HFFc6 (cell line): ENCODE data around the gene ABHD17C. TPM values are rescaled to one million over a fixed set of nuclear protein-coding genes. Genes with fewer than 3 reads are reported as not detected.
A peak's percentile ranks its signal among the peaks of the same experiment; 100 is the strongest.

Experiments
- DNase-seq: peaks from one replicate; pipeline ENCODE4 v3.0.0-alpha.2; 2018
- H3K27ac Mint-ChIP-seq: 2 replicates; pipeline ENCODE4 v1.8.0; 2020; ENCODE audit warnings: mild to moderate bottlenecking, mixed read lengths
- H3K27me3 Mint-ChIP-seq: 2 replicates; pipeline ENCODE4 v1.8.0; 2021; ENCODE audit warnings: mild to moderate bottlenecking, moderate library complexity, mixed read lengths; ENCODE audit not compliant: insufficient read depth
- H3K36me3 Mint-ChIP-seq: 2 replicates; pipeline ENCODE4 v1.8.0; 2021; ENCODE audit warnings: low read depth, mixed read lengths
- H3K4me1 Mint-ChIP-seq: 2 replicates; pipeline ENCODE4 v1.8.0; 2020; ENCODE audit warnings: low read depth, mixed read lengths
- H3K4me3 Mint-ChIP-seq: 2 replicates; pipeline ENCODE4 v1.8.0; 2020; ENCODE audit warnings: mild to moderate bottlenecking, moderate library complexity, mixed read lengths
- H3K9me3 Mint-ChIP-seq: 2 replicates; pipeline ENCODE4 v1.8.0; 2020; ENCODE audit warnings: mild to moderate bottlenecking, mixed read lengths
- CTCF ChIP-seq: fragments of 200-600 bp; sonication (generic); IDR thresholded peaks from 2 replicates; pipeline ENCODE4 v1.5.0; 2021; ENCODE audit warnings: antibody characterized with exemption, mild to moderate bottlenecking
- total RNA-seq, 6 experiments: library from RNA; stranded (reverse); fragmentation: NEBNext Ultra II Directional; extraction: Animal tissue kit (Norgen Biotek cat#: 25700); gene quantifications; 2 replicates in 1 of 6; 3 replicates in 5 of 6; pipeline ENCODE4 v1.2.3, GENCODE V29; 2021

Gene ABHD17C
- total RNA-seq, 6 experiments from 2014 or later: 8.5 to 21.4 (median 15.9) TPM

DNA sequence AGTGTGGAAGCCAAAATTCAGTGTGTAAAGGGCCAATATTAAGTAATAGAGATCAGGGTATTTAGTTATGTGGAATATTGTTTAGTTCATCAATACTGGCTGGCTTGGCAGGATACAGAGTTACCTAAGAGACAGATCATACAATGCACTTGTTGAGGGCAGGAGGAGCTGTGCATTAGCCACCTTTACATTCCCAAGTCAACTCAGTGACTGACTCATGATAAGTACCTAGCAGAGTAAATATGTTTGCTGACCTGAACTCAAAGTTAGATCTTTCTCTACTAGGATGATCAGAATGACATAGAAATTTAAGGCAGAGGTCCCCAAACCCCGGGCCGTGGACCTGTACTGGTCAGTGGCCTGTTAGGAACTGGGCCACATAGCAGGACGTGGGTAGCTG lies 3.5 kb upstream of the ABHD17C start:
- H3K4me1 Mint-ChIP-seq: peaks cover 14% of the 10 kb centered on the region
- no peak for DNase-seq
- H3K4me3 Mint-ChIP-seq: no peak overlapping the region
- H3K36me3 Mint-ChIP-seq: no peaks in the 10 kb centered on the region
- no peak overlapping the region for H3K27ac Mint-ChIP-seq
- TF ChIP-seq CTCF: no peak
- H3K9me3 Mint-ChIP-seq: no peaks in the 10 kb centered on the region
- H3K27me3 Mint-ChIP-seq: peaks cover 2% of the 10 kb centered on the region; the same call in 1 of the 2 replicates

- H3K4me3 Mint-ChIP-seq: peak overlapping the region; percentile 89
- no peaks in the 10 kb centered on the region for H3K27me3 Mint-ChIP-seq
- peaks cover 34% of the 10 kb centered on the region for H3K4me1 Mint-ChIP-seq
- no peaks in the 10 kb centered on the region for H3K9me3 Mint-ChIP-seq
- peaks cover 15% of the 10 kb centered on the region; the same call in 1 of the 2 replicates for H3K36me3 Mint-ChIP-seq
- TF ChIP-seq CTCF: no peak
- peak overlapping the region; percentile 25 for H3K27ac Mint-ChIP-seq
- no peak for DNase-seq
These were observed 1.2 kb upstream of the ABHD17C start for GRCh38 chr15:80693682-80694610.

DNA sequence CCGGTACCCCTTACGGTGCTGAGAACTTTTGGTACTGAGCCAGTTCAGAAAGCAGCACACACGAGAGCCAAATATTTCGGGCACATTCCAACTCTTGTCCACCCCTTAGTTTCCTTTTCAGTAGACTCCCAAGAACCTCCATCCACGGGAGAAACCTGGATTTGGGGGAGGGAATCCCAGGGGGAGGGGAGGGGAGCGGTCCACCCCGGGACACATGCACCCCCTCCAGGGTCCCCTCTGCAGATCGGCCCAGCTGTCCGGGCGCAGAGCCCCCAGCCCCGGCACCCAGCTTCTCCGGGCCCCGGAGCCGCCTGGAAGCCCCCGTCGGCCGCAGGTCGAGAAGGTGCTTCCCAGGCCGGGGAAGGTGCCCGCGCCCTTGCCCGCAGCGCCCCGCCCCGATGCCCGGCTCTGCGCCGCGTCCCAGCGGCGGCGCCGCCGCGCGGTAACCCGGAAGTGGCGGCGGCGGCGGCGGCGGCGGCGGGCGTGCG lies 455 bp upstream of the ABHD17C start:
- TF ChIP-seq CTCF: no peak
- H3K4me1 Mint-ChIP-seq: peaks cover 41% of the 10 kb centered on the region
- peak overlapping the region; percentile 25 for H3K27ac Mint-ChIP-seq
- peak overlapping the region; percentile 89 for H3K4me3 Mint-ChIP-seq
- H3K36me3 Mint-ChIP-seq: peaks cover 16% of the 10 kb centered on the region; the same call in 1 of the 2 replicates
- DNase-seq: no peak
- no peaks in the 10 kb centered on the region for H3K9me3 Mint-ChIP-seq
- H3K27me3 Mint-ChIP-seq: no peaks in the 10 kb centered on the region

DNA sequence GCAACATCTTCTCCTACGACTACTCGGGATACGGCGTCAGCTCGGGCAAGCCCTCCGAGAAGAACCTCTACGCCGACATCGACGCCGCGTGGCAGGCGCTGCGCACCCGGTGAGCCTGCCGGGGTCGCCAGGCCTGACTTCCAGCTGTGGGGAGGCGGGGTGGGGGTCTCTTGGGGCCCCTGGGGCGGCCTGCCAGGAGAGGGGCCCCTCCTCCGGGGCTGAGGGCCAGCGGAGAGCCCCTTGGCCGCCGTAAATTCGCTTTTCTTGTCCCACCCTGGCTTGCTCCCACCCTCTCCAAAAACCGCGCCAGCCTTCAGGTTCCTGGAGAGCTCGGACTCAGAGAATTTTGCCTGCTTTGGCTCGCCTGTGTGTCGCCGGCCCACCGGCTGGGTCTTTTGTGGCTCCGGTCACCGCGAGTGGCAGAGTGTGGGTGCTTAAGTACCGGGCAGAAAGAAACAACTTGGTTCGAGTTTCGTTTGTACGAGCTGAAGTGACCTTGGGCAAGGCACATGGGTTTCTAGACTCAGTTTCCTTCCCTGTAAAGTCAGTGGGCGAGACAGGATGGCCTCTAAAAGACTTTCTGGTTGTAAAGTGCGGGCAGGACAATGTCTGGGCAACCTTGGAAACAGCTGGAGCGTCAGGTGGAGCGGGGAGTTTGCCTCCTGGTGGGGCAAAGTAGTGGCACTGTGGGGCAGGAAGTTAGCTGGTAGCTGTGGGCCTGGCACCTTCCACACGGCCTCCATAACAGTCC lies 976 bp downstream of the ABHD17C start:
- H3K27me3 Mint-ChIP-seq: no peaks in the 10 kb centered on the region
- H3K4me1 Mint-ChIP-seq: peaks cover 50% of the 10 kb centered on the region
- H3K9me3 Mint-ChIP-seq: no peaks in the 10 kb centered on the region
- peak overlapping the region; percentile 78 for H3K27ac Mint-ChIP-seq
- peak; percentile 55 for TF ChIP-seq CTCF
- peaks cover 20% of the 10 kb centered on the region for H3K36me3 Mint-ChIP-seq
- peak; percentile 3 for DNase-seq
- H3K4me3 Mint-ChIP-seq: peak overlapping the region; percentile 93

DNA sequence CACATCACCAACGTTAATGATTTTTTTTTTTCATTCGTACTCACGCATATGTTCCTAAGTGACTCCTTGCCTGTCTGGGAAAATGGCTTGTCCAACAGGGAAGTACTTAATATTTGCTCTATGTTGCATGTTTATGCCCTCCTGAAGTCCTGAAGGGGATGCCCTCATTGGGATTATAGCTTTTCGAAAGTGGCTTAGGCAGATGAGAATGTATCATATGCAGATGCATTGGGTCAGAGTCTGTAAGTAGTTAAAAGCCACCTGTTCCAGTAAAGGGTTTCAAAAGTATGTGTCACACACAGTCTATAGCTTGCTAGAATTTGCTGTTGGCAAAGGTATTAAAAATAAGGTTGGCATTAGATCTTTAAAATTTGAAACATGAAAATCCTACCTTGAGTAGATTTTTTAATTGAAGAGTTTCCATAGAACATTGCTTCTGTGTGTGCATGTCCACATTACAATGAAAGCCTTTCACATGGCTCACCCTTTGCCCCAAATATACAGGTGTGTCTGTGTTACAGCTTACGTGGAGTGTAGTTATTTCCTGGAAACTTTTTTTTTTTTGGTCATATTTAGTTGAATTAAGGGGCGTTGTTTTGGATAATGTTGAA lies 2.1 kb downstream of the ABHD17C start:
- Mint-ChIP-seq H3K27ac (no peak overlapping the region), H3K27me3 (no peaks in the 10 kb centered on the region), H3K4me1 (peaks cover 55% of the 10 kb centered on the region), H3K4me3 (peak overlapping the region; percentile 93), H3K36me3 (peaks cover 20% of the 10 kb centered on the region), H3K9me3 (no peaks in the 10 kb centered on the region)
- no peak for TF ChIP-seq CTCF
- no peak for DNase-seq
